Skeletal muscle cell (primary cell): ENCODE results near the gene CCNJ.
"Not testable (repeated sequence)": the region's sequence is repeated elsewhere in the genome, so short reads cannot be mapped to it uniquely, and the experiment has no call there.

Experiments
- DNase-seq: peaks from one replicate; pipeline ENCODE4 v3.0.0-alpha.2; 2010; ENCODE audit warnings: low read depth
- H3K4me3 ChIP-seq: 2 replicates; pipeline ENCODE4 v1.5.1; 2011; ENCODE audit warnings: low read depth, mild to moderate bottlenecking, control low read depth, low read length, moderate library complexity

CCNJ gene, protein sequence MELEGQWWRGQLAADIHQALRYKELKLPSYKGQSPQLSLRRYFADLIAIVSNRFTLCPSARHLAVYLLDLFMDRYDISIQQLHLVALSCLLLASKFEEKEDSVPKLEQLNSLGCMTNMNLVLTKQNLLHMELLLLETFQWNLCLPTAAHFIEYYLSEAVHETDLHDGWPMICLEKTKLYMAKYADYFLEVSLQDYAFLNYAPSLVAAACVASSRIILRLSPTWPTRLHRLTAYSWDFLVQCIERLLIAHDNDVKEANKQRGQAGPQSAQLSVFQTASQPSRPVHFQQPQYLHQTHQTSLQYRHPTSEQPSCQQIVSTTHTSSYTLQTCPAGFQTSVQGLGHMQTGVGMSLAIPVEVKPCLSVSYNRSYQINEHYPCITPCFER

DNA sequence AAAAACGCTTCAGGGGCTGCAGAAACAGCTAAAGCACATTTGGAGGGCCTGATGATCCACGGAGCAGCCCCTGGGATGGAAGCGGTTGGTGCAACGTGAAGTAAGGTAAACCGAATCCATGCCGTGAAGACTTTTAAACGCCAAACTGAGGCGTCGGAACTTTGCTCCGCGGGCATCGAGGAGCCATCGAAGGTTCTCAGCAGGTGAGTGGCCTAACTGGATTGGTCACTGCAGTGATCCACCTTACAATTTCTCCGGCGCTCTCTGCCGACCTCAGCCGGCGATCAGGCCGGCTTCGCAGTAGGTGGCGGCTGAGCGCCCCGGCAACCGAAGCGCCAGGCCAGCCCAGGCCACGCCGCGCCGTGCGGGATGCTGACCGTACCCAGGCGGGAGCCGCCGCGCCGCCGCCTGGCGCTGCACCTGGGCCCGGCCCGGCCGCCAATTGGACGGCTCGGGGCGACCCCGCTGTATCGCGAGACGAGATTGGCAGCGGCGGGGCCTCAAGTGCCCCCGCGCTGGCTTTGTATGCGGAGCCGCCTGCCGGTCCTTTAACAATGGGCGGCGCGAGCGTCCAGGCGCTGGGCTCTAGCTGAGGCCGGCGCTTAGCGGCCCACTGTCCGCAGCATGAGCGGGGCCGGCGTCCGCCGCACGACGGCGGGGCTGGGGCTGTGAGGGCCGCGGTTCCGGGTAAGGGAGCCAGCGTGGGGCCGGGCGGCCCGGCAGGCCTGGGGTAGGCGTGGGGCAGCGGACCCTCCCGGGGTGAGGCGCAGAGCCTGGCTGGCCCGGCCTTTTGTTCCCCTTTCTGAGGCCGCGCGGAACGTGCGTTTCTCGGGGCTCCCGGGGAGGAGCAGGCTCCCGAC, at the start of gene CCNJ:
Gene CCNJ (plus strand): TSS at position 551 of the 860 bp plus-strand sequence. CDS start 811 bp downstream, outside the sequence.
- H3K4me3 ChIP-seq: peak within 1 kb of the TSS; percentile 93
- peak; percentile 69 for DNase-seq

GRCh38 chr10:95994376-95994775, 49.0 kb upstream of the CCNJ start:
- DNase-seq, H3K4me3 ChIP-seq: not testable (repeated sequence)

DNA sequence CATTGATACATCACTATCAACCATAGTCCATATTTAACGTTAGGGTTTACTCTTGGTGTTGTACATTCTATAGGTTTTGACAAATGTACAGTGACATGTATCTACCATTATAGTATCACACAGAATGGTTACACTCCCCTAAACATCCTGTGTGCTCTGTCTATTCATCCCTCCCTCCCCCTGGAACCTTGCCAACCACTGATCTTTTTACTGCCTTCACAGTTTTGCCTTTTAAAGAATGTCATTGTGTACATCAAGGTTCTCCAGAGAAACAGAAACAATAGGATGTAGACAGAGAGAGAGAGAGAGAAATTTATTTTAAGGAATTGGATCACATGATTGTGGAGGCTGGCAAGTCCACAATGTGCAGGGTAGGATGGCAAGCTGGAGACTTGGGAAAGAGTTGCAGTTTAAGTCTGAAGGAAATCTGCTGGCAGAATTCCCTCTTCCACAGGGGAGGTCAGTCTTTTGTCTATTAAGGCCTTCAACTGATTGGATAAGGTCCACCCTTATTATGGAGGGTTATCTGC, 45.1 kb upstream of the CCNJ start:
- no peak for DNase-seq

GRCh38 chr10:96013956-96014355, 29.4 kb upstream of the CCNJ start:
- H3K4me3 ChIP-seq: no peak overlapping the region
- DNase-seq: no peak

More for the DNA sequence above, 45.1 kb upstream of the CCNJ start:
- H3K4me3 ChIP-seq: no peak overlapping the region

DNA sequence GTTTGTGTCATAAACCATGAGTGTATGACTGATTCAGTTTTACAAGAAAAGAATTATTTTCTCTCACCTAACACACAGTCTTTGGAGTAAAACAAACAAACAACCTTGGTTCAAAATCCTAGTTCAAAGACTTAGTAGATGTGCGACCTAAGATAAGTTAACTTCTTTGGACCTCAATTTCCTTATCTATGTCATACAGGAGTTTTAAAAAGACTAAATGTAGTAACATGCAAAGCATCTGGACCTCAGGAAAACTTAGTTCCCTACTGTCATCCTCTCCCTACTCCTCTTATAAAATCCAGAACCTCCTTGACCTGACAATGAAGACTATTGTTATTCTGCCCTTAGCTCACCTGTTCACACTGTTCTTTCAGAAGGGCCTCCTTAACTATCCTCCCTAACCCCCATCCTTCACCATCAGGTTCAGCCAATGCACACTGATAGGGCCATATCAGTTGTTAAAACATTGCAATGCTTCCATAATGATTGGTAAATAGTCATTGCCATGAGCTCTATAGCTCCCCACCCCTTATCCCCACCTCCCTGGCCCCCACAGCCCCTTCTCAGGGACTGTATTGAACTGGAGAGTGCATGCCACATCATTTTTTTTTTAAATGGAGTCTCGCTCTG, 28.8 kb upstream of the CCNJ start:
- DNase-seq: no peak
- H3K4me3 ChIP-seq: no peak overlapping the region

DNA sequence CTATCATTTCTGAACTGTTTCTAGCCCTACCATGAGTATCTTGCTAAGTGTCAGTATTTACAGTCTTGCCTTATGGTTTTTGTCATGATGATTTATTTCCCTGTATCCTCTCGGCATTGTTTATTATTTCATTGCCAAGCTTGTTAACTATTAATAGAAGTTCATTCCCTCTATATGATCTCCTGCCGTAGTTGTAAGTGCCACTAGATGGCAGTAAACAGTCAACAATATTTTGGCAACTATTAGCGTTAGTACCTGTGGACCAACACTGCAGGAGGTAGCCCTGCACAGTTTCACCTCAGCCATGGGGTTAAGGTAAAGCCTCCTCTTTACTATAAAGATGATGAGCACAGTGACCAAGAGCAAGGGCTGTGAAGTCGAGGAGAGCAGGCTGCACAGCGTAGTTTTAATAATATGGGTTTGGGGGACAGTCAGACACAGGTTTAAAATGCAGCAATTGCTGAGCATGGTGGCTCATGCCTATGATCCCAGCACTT, 26.1 kb upstream of the CCNJ start:
- no peak overlapping the region for H3K4me3 ChIP-seq
- DNase-seq: peak; percentile 6

DNA sequence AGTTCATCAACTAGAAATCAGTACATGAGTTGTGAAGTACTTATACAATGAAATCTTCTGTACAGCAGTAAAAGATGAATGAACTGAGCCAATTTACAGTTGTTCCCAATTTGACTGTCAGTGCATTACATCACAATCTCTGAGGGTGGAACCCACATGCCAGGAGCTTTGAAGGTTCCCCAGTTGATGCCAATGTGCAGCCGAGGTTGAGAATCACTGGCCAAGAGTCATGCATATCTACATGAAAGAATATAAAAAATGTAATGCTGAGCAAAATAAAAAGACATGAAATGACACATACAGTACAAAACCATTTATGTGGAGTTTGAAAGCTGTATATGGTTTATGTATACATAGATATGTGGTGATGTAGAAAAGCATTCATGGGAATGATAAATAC, 22.1 kb upstream of the CCNJ start:
- DNase-seq: no peak
- no peak overlapping the region for H3K4me3 ChIP-seq

DNA sequence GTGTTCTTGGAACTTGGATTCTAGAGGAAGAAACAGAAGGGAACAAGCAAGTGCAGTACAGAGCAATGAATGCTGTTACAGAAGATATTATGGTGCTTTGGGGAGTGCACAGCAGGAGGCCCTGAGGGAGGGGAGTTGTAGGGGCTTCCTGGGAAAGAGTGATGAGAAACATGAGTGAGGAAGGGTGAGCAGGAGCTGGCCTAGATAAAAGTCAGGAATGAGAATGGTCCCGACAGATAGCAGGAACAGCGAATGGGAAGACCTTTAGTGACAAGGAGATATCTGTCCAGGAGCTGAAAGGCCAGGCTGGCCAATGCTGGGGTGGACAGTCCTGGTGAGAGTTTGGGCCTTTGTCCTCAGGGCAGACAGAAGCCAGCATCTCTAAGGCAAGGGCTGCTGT, 20.6 kb upstream of the CCNJ start:
- H3K4me3 ChIP-seq: no peak overlapping the region
- DNase-seq: no peak

DNA sequence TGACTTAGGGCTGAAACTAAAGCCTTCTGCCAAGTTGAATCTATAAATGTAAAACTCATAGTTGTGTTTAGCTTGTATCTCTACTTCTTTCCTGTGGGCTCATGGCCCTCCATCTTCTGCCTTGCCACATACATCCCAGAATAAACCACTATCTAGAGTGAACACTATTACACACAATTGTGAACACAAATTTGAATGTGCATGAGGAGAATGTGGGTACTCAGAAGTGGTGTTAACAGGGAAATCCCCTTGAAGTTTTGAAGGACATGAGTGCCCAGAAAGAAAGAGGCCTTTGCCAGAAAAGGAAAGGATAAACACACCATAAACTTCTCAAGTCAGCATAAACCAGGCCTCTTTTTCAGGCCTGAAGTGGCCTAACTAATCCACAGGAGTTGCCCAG, 20.2 kb upstream of the CCNJ start:
- no peak for DNase-seq
- no peak overlapping the region for H3K4me3 ChIP-seq

- no peak for DNase-seq
- no peak overlapping the region for H3K4me3 ChIP-seq
These were observed 17.8 kb upstream of the CCNJ start for GRCh38 chr10:96025566-96025965.

DNA sequence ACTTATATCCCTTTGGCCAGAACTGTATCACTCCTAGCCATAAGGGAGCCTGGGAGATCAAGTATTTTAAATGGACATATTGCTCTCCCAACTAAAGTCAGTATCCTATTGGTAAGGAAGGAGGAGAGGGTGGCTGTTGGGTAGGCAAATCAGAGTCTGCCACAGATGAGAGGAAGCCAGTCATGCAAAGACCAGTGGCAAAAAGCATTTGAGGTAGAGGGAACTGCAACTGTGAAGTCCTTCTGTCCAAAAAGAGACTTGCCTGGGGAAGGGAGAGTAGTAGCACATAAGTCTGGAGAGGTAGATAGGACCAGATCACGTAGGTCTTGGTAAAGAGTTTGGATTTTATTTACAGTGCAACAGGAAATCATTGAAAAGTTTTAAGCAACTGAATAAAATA, 8.8 kb upstream of the CCNJ start:
- no peak overlapping the region for H3K4me3 ChIP-seq
- no peak for DNase-seq

- no peak overlapping the region for H3K4me3 ChIP-seq
- DNase-seq: no peak
These were observed 4.7 kb upstream of the CCNJ start for GRCh38 chr10:96038476-96039387.

GRCh38 chr10:96041146-96041545, 2.2 kb upstream of the CCNJ start:
- H3K4me3 ChIP-seq: no peak overlapping the region
- DNase-seq: no peak

- DNase-seq: no peak
These were observed 721 bp downstream of the CCNJ start for GRCh38 chr10:96043893-96044715.

GRCh38 chr10:96044736-96045135, 1.4 kb downstream of the CCNJ start:
- peak; percentile 27 for DNase-seq
- H3K4me3 ChIP-seq: peak overlapping the region; percentile 93

More at GRCh38 chr10:96043893-96044715, 721 bp downstream of the CCNJ start:
- H3K4me3 ChIP-seq: peak overlapping the region; percentile 93

- no peak for DNase-seq
These were observed 3.2 kb downstream of the CCNJ start for GRCh38 chr10:96046546-96046945.

DNA sequence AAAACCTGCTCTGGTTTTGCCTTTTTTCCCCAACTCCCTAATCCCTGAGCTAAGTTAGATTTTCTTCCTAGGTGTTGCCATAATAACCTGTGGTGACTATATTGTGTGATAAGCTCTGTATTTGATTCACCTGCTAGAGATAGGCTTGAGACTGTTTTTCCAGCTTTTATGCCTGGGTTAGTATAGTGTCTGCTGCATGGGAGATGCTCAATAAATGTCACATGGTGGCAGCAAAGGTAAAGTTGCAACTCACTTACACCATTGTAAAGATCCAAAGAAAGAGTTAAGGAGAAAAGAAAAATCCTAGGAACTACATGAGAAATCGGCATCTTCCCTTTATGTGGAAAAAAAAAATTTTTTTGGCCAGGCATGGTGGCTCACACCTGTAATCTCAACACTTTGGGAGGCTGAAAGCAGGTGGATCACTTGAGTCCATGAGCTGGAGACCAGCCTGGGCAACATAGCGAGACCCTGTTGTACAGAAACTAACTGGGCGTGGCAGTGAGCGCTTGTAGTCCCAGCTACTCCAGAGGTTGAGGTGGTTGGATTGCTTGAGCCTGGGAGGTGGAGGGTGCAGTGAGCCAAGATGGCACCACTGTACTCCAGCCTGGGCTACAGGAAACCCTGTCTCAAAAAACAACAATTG, 3.7 kb downstream of the CCNJ start:
- DNase-seq: no peak
- no peak overlapping the region for H3K4me3 ChIP-seq

More at GRCh38 chr10:96046546-96046945, 3.2 kb downstream of the CCNJ start:
- H3K4me3 ChIP-seq: no peak overlapping the region
